ENCODE results near the gene SCMH1.

GRCh38 chr1:41215623-41216022 is 26.5 kb downstream of the SCMH1 start:
- no peak for TF ChIP-seq RAD21 (conservative IDR thresholded peaks at IDR 0.05 in 1 of 2, IDR thresholded peaks at IDR 0.05 in 1 of 2)
- TF ChIP-seq NPAS2 (CRISPR knock-in tag; IDR thresholded peaks at IDR 0.05; ENCODE audit: borderline replicate concordance): no peak
- TF ChIP-seq POLR2A (IDR thresholded peaks at IDR 0.05; ENCODE audit: low read length): no peak
- TF ChIP-seq, protein P1, sequence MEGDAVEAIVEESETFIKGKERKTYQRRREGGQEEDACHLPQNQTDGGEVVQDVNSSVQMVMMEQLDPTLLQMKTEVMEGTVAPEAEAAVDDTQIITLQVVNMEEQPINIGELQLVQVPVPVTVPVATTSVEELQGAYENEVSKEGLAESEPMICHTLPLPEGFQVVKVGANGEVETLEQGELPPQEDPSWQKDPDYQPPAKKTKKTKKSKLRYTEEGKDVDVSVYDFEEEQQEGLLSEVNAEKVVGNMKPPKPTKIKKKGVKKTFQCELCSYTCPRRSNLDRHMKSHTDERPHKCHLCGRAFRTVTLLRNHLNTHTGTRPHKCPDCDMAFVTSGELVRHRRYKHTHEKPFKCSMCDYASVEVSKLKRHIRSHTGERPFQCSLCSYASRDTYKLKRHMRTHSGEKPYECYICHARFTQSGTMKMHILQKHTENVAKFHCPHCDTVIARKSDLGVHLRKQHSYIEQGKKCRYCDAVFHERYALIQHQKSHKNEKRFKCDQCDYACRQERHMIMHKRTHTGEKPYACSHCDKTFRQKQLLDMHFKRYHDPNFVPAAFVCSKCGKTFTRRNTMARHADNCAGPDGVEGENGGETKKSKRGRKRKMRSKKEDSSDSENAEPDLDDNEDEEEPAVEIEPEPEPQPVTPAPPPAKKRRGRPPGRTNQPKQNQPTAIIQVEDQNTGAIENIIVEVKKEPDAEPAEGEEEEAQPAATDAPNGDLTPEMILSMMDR (IDR thresholded peaks at IDR 0.05): no peak
